NCI-H510A treated with DMSO at 0.1 percent for 48 hours (cell line): Measurements from ENCODE around the gene FAM135A.
"Not testable (repeated sequence)": the region's sequence is repeated elsewhere in the genome, so short reads cannot be mapped to it uniquely, and the experiment has no call there.

ENCODE experiments used
- DNase-seq: peaks from one replicate; lab custom pipeline; 2025; lab: John Stamatoyannopoulos, UW

Gene FAM135A

DNA sequence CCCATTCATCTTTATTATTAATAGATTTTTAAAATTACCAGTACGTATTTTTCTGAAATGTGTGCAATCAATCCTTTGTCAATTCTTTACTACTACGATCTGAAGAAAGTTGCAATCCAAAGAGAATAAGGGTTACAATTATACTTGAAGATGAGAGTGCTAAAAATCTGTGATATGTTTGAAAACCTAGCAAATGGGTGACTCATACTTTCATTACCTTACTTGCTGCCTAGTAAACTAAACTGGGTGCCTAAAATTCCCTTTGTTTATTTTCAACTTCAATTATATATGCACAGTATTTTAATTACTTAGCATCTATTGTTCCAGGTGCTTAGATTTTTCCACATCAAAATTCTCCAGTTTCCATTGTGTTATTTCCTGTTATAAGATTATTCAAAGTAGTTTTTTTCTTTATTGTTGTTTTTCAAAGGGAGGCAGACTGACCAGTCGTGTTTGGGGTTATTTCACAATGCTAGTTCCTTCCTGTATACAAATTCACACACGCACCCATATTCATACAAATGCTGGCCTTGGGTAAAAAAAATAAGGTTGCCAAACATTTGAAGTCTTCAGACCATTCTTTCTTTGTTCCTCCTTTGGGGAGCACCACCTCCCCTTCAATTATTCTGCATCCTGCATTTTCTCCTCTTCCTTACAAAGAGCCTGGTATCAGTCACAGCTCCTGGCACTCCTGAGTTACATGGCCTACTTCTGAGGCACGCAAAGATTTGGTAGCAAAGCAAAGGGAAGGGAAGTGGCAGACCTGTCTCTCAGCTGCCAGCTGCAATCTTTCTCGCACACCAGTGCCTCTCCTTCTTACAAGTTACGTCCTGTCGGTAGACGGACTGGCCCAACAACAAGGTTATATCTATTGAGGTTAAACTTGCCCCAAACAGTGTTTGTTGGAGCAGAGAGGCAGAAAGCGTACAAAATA is 16.2 kb upstream of the FAM135A start:
- DNase-seq = no peak

DNA sequence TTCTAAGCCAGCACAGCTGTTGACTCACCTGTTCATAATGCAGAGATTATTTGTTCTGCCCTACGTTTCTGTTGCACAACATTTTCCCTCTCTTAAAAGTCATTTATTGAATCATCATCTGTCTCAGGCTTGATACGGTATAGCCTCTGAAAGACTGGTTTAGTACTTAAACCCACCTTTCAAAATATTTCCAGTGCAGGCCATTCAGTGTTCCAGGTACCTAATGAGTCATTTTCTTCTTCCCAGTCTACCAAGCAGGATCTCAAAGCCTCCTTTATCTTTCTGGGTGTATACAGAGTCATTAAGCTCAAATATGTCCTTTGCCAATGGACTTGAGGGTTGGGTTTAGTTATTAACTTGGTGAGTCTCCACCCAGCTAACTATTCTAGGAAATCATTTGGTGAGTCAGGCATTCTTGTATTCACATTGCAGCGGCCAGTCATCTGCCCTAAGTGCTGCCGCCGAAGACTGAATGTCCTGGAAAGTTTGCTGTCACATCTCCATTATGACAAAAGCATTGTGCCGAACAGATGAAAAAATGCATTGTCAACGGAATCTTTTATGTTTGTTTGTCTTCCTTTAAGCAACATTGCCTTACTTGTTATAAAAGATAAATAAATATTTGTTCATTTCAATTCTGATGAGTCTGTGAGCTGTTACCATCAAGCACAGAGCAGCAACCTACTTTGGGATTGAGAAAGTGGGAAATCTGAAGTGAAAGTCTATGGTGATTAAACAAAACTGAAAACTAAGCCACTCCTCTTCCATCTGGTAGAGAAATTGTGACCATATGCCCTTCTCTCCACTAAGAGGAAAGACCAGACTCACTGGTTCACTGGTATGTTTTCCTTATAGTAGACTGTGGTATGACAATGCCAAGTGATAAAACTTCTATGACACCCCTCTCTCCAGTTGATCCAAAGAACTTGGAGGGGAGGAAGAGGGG is 14.3 kb upstream of the FAM135A start:
- no peak for DNase-seq

DNA sequence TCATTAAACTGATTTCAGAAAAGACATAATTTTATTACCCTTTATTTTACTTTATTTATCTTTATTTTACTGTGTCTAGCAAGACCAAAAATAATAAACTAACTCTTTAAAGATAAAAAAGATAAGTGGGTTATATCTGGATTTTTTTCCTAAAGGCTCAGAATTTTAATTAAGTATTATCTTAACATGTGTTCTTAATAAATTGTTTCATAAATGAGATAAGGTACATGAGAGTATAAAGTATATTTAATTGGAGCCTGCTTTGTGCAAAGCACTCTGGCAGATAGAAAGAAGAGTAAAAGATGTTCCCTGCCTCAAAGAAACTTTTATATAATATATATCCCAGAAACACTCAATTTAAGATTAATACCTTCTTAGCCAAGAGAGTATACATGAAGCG is 8.7 kb upstream of the FAM135A start:
- no peak for DNase-seq

DNA sequence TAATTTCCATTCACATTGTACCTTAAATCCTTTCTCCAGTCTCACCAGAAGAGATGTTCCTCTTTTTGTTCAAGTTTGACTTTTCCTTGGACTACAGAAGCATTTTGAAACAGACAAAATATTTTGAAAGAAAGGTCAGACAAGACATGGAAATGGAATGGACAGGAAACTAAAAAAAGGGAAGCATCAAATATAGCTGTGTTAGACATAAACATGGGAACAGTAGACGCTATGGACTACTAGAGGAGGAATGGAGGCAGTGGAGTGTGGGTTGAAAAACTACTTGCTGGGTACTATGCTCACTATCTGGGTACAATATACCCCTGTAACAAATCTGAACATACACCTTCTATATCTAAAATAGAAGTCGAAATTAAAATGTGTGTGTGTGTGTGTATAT is 4.1 kb upstream of the FAM135A start:
- DNase-seq = no peak

DNA sequence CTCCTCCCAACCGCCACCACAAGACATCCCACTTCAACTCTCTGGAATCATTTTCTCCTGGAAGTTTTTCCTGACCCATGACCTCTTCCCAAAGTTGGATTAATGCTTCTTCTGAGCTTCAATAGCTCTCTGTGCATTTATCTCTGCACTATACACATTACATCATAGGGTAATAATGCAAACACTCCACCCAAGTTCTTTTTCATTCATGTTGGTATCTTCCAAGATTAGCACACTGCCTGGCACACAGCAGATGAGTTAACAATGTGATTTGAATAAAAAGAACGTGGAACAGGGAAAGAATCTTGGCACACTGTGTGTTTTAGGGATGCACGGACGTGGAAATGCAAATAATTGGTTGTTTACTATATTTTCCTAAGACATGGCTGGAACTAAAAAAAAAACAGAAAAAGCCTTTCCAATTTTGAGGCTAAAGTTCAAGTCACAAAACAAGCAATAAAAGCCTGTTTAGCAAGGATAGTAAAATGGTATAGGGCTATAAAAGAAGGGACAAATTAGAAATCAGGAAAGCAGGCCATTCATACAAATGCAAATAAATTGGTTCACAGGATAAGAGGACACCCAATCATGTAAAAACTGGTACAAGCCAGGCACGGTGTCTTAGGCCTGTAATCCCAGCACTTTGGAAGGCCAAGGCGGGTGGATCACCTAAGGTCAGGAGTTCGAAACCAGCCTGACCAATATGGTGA is 1.6 kb upstream of the FAM135A start:
- DNase-seq = no peak

DNA sequence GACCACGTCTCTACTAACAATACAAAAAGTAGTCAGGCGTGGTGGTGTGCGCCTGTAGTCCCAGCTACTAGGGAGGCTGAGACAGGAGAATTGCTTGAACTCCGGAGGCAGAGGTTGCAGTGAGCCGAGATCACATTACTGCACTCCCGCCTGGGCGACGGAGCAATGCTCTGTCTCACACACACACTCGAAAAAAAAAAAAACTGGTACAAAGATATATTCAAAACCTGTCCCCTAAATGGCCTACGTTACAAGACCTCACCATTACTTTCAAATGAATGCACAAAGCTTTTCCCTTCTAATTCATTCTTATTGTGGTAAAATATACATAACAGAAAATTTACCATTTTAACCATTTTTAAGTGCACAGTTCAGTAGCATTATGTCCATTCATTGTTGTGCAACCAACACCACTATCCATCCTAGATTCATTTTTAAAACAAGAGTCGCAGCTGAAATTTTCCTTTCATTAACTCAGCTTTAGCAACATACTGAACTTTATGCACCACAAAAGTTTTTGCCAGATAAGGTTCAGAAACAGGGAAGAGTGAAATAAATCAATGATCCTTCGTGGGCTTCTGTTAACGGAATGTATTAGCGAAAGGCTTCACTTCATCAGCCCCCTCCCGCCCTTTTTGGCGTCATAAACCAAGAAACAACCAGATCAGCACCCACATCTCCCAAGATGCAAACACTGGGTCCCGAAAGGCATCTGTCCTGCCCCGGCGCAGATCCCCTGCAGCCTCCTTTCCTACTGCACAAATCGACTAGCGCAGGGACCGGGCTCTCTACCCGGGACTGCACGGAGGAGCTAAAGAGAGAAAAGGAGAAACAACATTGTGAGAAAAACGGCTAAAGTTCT is 825 bp upstream of the FAM135A start:
- no peak for DNase-seq

DNA sequence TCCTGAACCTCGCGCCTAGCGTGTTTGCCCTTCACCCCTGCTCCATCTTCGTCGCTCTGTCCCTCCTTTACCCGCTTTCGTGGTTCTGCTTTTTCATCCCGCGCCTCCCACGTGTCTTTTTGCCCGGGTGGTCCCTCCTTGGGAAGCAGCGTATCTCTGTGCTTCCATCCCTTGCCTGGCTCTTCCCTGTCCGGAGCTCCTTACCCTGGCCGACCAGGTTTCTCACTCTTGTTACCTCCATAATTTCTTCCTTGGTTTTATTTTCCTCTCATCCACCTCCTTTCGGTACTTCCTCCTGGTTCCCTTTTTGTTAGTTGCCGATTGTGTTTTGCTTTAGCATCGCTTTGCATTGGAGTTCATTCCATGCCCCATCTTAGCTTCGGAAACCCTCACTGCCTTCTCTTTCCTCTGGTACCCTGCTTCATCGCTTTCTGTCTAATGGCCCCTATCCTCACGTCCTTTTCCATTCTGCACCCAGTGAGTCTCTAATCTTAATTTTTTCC is 735 bp downstream of the FAM135A start:
- DNase-seq = no peak

DNA sequence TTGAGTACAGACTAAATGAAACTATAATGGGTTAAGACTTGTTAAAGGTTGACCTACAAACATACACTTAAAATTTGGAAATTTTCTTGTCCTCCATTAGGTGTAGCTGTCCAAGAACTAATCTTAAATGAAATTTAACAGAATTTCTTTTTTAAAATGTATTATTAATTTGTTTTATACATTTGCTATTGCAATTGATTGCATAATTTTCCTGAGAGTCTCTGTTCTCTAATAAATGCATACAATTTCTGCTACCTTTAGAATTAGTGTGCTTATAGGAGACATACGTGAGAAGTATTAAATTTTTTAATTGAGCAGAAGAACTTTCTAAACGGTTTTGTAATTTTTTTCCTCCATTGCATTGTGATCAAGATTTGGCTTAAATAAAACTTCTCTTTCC is 1.5 kb downstream of the FAM135A start:
- no peak for DNase-seq

DNA sequence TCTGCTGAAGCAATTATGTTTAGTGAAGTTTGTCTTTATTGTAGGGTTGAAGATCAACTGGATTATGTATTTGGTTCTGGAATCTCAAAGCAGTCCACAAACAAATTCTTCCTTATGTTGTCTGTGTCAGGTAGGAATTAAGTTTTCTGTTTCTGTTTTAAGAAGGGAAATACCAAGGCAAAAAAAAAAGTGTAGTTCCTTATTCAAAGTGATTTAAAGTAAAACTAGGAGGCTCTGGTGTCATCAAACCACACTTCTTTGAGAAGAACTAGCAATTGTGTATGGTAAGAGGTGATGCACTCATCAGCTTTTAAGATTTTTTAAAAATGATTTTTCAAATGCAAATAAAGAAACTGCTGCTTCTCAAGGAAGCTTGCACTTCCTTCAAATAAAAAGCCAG is 1.9 kb downstream of the FAM135A start:
- DNase-seq = no peak

DNA sequence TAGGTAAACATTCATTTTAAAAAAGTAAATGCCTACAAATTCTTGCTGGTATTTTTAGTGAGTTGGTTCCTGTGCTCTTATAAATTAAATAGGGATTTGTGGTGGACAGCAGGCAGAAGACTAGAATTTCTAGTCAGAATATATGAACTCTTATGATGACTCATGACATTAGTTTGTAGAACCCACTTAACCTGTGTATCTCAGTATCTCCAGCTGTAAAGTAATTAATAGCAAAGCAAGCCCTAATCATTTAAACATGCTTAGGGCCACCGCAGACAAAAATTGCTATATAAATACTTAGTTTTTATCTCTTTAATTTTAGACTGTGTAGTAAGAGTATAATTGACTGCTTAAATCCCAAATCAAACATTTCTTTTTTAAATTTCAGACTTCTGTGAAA is 2.4 kb downstream of the FAM135A start:
- DNase-seq = no peak

DNA sequence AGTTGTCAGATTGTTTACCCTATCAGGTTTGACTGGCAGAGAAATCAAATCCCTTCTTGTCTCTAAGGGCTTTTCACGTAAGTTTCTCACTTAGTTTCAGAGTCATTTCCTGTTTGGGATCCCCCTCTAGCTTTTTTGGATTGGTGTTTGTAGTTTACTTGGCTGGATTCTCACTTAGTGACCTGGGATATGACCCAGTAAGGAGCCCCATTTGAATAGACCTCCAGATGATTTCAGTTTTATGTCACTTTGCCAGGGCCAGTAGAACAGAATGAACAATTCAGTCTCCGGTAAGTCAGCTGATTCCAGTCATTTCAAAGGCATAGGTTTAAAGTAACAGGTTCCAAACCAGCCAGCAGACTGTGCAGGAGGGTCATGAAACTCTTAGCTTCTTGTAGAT is 8.2 kb downstream of the FAM135A start:
- no peak for DNase-seq

DNA sequence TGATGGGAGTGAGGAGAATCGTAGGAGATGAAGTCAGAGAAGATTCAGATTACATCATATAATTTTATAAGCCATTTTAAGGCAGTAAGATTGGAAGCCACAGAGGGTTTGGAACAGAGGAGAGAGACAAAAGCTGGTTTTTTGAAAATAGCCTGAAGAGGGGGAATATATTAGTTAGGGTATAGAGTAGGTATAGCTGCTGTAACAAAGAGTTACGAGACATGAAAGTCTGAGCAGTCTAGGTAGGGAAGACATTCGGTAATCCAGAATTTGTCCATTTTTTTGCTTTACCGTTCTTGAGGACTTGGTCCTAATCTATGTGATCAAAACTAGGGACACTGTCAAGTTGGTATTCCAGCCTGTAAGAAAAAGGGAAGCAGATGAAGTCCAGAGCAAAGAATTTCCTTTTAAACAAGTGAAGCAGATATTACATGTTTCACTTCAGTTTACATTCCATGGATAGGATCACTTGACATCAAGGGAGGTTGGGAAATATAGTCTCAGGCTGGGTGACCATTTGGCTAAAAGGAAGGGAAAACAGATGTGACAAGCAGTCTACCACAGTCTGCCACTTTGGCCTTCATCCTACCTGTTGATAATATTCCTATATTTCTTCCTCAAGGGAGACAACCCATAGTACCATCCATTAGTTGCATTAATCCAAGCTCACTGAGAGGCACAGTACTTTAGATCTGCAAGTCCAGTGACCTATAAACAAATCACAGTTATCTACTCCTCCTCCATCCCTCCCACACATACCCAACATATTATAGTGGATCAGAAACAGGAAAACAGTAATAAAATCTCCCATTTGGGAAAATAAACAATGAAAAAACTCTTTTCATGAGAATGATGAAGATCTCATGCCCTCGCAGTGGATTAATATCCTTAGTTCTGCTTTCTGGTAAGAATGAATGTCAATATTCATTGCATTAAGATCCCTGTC is 10.2 kb downstream of the FAM135A start:
- no peak for DNase-seq

DNA sequence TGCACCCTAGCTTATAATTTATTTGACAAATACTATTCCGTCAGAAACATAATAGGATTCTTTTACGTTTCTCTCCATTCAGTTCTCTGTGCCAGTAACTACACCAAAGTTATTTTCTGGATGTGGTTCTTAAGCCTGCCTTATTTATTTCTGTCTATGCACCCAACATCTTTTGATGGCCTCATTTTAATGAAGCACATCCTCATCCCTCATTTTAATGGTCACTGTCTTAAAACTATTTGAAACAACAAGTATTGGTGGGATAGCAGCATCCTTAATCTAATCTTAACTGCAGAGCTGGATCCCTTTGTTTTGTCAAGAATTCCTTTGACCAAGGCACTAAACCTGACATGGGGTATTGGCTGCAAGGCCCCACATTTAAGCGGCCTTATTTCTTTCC is 11.0 kb downstream of the FAM135A start:
- DNase-seq = no peak

DNA sequence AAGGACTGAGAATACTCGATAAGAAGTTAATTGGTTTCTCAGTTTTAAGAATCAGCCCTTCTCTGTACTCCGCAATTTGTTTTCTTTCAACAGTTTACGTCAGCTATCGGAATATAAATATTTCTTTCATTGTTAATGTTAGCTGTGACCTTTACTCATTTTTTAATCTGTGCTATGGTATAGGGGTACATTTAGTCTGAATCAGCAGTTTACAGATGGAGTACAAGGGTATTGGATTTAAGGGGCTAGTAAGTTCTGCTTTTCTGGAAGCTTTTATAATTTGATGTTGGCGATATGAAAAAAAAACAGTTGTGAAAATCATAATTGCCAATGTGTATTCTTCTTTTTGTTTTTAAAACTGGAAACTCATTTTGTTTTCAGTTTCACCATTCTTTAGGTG is 23.0 kb downstream of the FAM135A start:
- no peak for DNase-seq

DNA sequence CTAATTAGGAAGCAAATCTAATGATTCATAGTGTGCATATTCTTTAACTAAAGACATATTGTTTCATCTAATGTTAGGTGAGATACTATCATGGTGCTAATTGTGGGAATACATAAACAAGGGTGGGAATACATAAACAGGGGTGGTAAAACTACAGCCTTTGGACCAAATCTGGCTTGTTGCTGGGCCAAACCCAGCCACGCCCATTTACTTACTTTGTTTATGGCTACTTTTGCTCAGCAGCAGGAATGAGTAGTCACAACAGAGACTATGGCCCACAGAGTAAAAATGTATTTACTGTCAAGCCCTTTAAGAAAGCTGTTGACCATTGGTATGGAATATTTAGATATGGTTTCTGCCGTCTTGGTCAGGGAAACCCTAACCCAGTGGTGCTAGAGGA is 31.7 kb downstream of the FAM135A start:
- DNase-seq = no peak

DNA sequence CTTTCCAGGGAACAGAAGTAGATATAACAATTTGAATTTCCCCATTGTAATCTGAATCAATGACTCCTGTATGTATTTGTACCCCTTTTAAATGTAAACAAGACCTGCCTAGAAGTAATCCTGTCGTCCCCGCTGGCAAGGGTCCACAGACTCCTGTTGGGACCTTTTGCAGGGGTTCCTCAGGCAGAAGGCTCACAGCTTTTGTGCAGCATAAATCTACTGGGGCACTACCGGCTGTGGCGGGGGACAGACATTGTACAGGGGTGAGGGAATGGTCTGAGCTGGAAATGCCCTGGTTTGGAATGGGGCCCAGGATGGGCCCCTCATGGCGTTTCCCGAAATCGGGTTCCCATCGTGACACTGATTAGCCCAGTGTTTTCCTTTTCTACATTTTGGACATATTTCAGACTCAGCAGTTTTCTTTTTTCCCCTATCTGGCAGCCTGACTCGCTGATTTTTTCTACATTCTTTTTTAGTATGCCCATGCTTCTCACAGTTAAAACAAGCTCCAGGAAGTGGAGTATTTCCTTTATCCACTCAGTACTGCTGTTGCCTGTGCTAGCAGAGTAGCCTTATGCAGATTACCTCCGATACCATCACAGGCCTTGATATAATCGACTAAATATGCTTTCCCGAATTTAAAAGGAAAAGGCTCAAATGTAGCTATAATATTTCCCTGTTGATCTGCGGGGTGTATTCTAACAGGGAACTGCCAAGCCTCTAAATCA is 34.2 kb downstream of the FAM135A start:
- not testable (repeated sequence) for DNase-seq

DNA sequence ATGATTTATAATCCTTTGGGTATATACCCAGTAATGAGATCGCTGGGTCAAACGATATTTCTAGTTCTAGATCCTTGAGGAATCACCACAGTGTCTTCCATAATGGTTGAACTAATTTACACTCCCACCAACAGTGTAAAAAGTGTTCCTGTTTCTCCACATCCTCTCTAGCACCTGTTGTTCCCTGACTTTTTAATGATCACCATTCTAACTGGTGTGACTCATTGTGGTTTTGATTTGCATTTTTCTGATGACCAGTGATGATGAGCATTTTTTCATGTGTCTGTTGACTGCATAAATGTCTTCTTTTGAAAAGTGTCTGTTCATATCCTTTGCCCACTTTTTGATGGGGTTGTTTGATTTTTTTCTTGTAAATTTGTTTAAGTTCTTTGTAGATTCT is 40.6 kb downstream of the FAM135A start:
- not testable (repeated sequence) for DNase-seq

DNA sequence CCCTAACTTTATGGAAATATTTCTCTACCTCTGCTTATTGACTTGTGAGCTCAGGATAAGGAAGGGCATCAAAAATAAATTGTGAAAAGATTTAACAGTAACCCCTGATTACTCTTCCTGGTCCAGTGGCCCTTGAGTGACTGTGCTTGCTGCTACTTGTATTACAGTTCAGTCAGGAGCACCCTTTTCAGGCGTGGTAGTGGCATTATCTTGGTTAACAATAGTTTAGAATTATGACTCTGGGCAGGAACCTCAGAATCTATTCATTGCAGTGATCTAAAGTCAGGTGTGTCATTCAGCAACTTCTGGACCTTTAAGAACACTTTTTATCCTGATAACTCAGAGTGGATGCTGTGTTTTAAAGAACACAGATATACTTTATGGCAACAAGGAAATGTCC is 43.4 kb downstream of the FAM135A start:
- no peak for DNase-seq

DNA sequence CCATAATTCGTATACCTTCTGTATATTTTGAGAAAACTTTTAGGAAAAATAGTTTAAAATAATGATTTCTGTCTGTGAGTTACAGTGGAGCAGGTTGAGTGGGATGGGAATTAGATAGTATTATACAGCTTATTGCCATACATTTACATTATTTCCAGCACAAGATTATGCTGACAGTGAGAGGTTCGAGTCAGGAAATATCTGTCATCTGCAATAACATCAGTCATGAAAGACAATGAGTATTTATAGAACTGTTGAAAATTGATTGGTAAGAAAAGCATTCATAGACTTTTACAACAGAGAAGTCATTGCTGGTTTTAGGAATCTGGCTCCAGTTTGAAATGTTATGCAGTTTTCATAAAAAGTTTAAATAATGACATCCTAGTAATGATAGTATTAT is 45.9 kb downstream of the FAM135A start:
- DNase-seq = no peak
